ENCODE results near the gene CAPZA3.
"Not testable (repeated sequence)": the region's sequence is repeated elsewhere in the genome, so short reads cannot be mapped to it uniquely, and the experiment has no call there.

GRCh38 chr12:18693986-18694385 lies 43.9 kb upstream of the CAPZA3 start:
- not testable (repeated sequence) for TF ChIP-seq CTCF (IDR thresholded peaks at IDR 0.05; ENCODE audit: extremely low read depth in 1 of 2, insufficient read depth in 1 of 2, low read depth in 1 of 2, low read length in 2 of 2); EZH2 (IDR thresholded peaks at IDR 0.05; ENCODE audit: borderline replicate concordance, low read depth, low read length, severe bottlenecking); POLR2AphosphoS5 (IDR thresholded peaks at IDR 0.05; ENCODE audit: insufficient read depth, low read depth, low read length); POLR2A (IDR thresholded peaks at IDR 0.05; ENCODE audit: low read depth, low read length); JUN (IDR thresholded peaks at IDR 0.05; ENCODE audit: borderline replicate concordance, insufficient read depth, insufficient read length, low read depth)
